Measurements from ENCODE around the gene TECTA. TPM values are rescaled to one million over a fixed set of nuclear protein-coding genes. Genes with fewer than 3 reads are reported as not detected.
"Not testable (repeated sequence)": the region's sequence is repeated elsewhere in the genome, so short reads cannot be mapped to it uniquely, and the experiment has no call there.

TECTA gene
- polyA plus RNA-seq, 2 of the 4 experiments (the other 2 are of a cell fraction) = 0.05 to 0.14 TPM

GRCh38 chr11:121236115-121237001 is 135.3 kb downstream of the TECTA start:
- CTCF ChIA-PET = interaction anchor here (0.6 kb wide), 1 partner anchor 341 kb away, joined by 3 read pairs; no protein-coding TSS in a partner anchor
- Histone ChIP-seq H3K9me3 (no peaks in the 10 kb centered on the region), H3K27ac (no peak overlapping the region), H3K4me3 (no peak overlapping the region), H3K4me2 (no peak overlapping the region), H3K4me1 (no peaks in the 10 kb centered on the region)
- no peak for DNase-seq (ENCODE audit: low read depth in 1 of 2, low spot score in 1 of 2)
- no peak for FAIRE-seq
- 47% methylated on average over 15 of the region's 15 CpGs for WGBS (ENCODE audit: missing lambda C conversion rate)
- ATAC-seq = no peak
- no peak for TF ChIP-seq NFE2L2 (conservative IDR thresholded peaks at IDR 0.05; ENCODE audit: low read length)
- TF ChIP-seq BCL3 (IDR thresholded peaks at IDR 0.05) = no peak
- TF ChIP-seq RAD21 (conservative IDR thresholded peaks at IDR 0.05 in 1 of 2, IDR thresholded peaks at IDR 0.05 in 1 of 2) = no peak
- no peak for TF ChIP-seq JUNB (IDR thresholded peaks at IDR 0.05)
- no peak for TF ChIP-seq SREBF2 (IDR thresholded peaks at IDR 0.05)
- no peak for TF ChIP-seq HEYL (CRISPR knock-in tag; IDR thresholded peaks at IDR 0.05)
- TF ChIP-seq BHLHE40 (IDR thresholded peaks at IDR 0.05; ENCODE audit: low read depth, low read length) = no peak
- TF ChIP-seq EHF (CRISPR knock-in tag; IDR thresholded peaks at IDR 0.05) = no peak
- TF ChIP-seq EP300 (IDR thresholded peaks at IDR 0.05) = no peak
- TF ChIP-seq NR3C1 (IDR thresholded peaks at IDR 0.05) = no peak
- TF ChIP-seq ZFP36 (IDR thresholded peaks at IDR 0.05; ENCODE audit: borderline replicate concordance, partially characterized antibody) = no peak
- TF ChIP-seq ZC3H11A (IDR thresholded peaks at IDR 0.05) = no peak
- TF ChIP-seq CHD2 (IDR thresholded peaks at IDR 0.05; ENCODE audit: low read length, partially characterized antibody) = no peak
- no peak for TF ChIP-seq HDAC2 (IDR thresholded peaks at IDR 0.05)
- no peak for TF ChIP-seq RARB (CRISPR knock-in tag; IDR thresholded peaks at IDR 0.05)
- no peak for TF ChIP-seq JUN (IDR thresholded peaks at IDR 0.05)
- POLR2A ChIA-PET = no interaction called here

GRCh38 chr11:121237247-121237646 is 136.2 kb downstream of the TECTA start:
- CTCF ChIA-PET; H3K4me1 ChIP-seq; H3K27ac ChIP-seq; FAIRE-seq; H3K9me3 ChIP-seq; ATAC-seq; DNase-seq (ENCODE audit: low read depth in 1 of 2, low spot score in 1 of 2); H3K4me3 ChIP-seq; H3K4me2 ChIP-seq; POLR2A ChIA-PET: not testable (repeated sequence)
- 21% methylated on average over 6 of the region's 6 CpGs for WGBS (ENCODE audit: missing lambda C conversion rate)

- no peak overlapping the region for H3K4me3 ChIP-seq
- WGBS (ENCODE audit: missing lambda C conversion rate) = 60% methylated on average over 7 of the region's 12 CpGs
- ChIA-PET CTCF (interaction anchor here (0.6 kb wide), 1 partner anchor 63 kb away, joined by 3 read pairs; no protein-coding TSS in a partner anchor), POLR2A (no interaction called here)
- H3K9me3 ChIP-seq = no peaks in the 10 kb centered on the region
- no peak overlapping the region for H3K27ac ChIP-seq
- no peak for TF ChIP-seq EHMT2 (IDR thresholded peaks at IDR 0.05; ENCODE audit: low read depth)
- TF ChIP-seq RARB (CRISPR knock-in tag; IDR thresholded peaks at IDR 0.05) = no peak
- no peak for TF ChIP-seq ATOH8 (CRISPR knock-in tag; IDR thresholded peaks at IDR 0.05; ENCODE audit: low read depth)
- no peak for TF ChIP-seq POLR2AphosphoS2 (conservative IDR thresholded peaks at IDR 0.05; ENCODE audit: low read length)
- no peak for TF ChIP-seq BCL3 (IDR thresholded peaks at IDR 0.05)
- no peak for TF ChIP-seq ZSCAN20 (CRISPR knock-in tag; IDR thresholded peaks at IDR 0.05)
- DNase-seq (ENCODE audit: low read depth in 1 of 2, low spot score in 1 of 2) (no peak), FAIRE-seq (no peak), ATAC-seq (no peak)
- no peak overlapping the region for H3K4me2 ChIP-seq
- no peaks in the 10 kb centered on the region for H3K4me1 ChIP-seq
Measured at GRCh38 chr11:121237686-121238658, 136.9 kb downstream of the TECTA start.
